Measurements from ENCODE around the gene ZNF608.

Gene ZNF608

GRCh38 chr5:124716169-124716568, 30.3 kb downstream of the ZNF608 start:
- DNase-seq = no peak

DNA sequence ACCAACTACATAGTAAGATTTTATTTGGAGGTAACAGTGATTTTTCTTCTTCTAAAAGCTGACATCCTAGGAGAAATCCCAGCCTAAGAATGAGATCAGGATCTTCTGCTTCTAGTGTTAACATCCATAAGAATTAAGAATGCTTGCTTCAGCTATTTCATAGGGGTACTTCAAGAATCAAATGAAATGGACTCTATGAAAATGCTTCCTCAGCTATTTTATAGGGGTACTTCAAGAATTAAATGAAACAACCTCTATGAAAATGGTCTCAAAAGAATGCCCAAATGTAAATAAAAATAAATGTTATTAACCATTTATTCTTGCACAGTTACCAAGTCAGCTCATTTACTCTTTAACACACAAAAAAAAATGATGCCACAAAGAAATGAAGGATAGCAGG, 31.5 kb downstream of the ZNF608 start:
- no peak for DNase-seq

GRCh38 chr5:124713595-124713994, 32.8 kb downstream of the ZNF608 start:
- no peak for DNase-seq

DNA sequence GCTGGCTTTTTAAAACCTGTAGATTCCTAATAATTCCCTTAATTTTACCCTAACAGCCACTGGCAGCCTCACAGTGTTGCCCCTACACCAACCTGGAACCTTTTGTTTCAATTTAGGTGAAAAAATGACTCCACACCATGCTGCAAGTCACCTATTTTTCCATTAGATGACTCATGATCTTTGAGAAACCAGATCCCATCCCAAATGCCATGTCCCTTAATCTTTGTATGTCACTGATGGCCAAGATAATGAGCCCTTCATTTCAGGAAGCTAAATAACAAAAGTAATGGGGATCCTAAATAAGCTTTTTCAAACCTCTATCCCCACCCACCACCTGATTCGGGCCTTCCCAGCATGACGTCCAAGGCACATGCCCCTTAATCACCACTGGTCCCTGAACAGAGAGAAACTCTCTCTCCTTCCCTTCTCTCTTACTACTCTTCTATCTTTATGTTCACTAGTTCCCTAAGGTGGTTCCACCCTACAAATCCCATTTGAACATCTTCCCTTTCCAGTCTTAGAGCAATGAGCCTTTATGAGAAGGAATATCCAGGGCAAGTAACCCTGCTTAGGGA, 33.6 kb downstream of the ZNF608 start:
- no peak for DNase-seq

DNA sequence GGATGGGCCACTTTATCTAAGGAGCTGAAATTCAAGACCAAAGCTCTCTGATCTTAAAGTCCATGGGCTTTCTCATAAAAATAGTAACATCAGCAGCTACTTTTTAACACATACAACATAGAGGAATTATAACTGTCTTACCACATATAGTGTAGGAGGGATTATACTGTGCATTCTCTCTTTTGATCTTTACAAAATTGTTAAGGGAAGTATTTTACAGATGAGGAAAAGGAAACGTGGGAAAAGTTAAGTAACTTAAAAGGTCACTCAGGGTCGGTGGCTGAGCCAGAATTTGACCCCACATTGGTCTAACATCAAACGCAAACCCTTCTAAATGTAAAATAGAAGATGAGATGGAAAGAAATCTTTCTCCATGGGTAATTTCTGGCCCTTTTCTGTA, 38.4 kb downstream of the ZNF608 start:
- no peak for DNase-seq

DNA sequence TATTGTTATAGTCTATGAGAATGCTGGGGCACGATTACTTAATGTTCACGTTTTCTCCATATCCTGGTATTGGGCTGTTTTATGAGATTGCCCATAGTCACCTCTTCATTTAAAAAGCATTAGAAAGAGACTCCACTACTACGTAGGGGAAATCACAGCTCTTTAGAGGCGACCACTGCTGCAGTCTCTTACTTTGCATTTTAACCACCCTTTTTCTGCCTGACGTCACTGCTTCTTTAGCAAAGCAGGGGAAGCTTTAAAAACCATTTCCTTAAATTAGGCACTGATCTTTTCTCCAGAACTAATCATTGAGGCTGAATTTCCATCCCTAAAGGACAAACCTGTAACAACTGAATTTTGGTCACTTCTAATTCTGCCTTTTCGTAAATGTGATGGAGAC, 38.9 kb downstream of the ZNF608 start:
- no peak for DNase-seq

DNA sequence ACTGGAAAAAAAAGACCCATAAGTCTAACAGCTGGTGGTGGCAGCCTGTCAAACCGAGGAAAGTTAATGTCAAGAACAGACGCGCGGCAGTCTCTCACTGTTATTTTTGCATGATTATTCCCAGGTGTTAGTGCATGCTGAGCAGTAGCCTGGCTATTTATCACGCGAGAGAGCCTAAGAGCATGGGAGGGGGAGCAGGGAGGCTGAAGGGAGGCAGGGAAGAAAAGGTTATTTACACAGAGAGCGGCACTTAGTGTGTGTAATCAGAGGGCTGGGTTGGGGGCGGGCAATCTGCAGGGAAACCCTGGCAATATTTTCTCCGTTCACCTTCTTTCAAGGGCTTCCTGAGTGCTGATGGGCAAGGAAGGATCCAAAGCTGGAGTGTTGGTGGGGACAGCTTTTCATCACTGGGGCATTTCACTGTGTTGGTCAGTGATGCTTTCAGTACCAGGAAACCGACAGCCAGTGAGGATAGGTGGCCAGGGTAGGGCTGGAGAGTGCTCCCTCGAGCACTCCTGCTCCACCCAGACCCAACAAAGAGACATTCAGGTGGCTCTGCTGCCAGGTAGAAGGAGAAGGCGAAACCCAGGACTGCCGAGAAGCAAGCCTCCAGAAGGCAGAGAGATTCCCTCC, 39.6 kb downstream of the ZNF608 start:
- DNase-seq = peak; percentile 75

- no peak for DNase-seq
These were observed 40.4 kb downstream of the ZNF608 start for GRCh38 chr5:124706051-124706450.

- DNase-seq = no peak
These were observed 40.9 kb downstream of the ZNF608 start for GRCh38 chr5:124705577-124705976.

DNA sequence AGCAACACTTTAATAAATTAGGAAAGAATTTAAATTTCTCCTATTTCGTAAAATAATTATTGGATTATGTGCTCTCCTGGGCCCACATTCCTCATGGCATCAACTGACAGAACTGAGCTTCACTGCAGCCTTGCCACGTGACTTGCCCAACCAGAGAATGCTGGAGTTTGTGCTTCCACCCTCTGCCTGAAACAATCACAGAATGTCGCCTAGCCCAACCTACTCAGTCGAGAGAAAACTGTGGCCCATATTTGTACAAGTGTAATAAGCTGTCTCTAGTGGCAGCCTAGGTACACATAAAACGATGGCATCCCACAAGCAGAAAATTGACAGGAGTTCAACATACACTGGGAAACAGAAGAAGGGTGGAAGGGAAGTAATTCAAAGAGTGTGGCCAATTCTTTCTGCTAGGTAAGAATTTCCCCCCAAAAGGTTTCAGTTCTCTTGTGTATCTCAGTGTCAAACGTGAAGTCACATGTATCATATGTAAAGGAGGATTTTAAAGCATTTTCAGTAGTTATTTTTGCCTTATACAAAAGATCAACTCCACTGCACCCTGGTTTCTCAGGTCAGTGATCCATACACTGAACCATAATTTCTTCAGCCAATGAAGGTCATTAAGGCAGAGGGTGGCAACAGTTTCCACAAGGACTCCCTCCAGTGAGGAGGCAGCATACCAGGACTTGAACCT, 41.7 kb downstream of the ZNF608 start:
- no peak for DNase-seq

GRCh38 chr5:124703995-124704394, 42.4 kb downstream of the ZNF608 start:
- no peak for DNase-seq

GRCh38 chr5:124702525-124702924, 43.9 kb downstream of the ZNF608 start:
- DNase-seq = no peak

- DNase-seq = no peak
These were observed 44.5 kb downstream of the ZNF608 start for GRCh38 chr5:124701873-124702425.

DNA sequence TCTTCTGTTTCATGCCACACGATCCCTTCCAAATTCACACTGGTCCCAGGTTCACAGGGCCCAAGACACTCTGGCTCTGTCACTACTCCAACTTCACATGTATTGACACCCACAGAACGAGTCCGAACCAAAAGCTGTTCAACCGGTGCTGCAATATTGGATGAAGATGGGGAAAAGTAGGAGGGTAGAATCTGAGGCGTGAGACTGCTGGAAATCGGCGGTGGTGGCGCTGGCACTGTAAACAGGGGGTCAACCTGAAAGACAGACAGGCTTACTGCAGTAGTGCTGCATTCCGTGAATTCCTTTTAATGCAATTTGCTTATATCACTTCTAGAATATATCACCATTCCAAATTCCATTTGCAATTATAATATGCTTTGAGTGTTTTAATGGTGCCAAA, 45.4 kb downstream of the ZNF608 start:
- no peak for DNase-seq

DNA sequence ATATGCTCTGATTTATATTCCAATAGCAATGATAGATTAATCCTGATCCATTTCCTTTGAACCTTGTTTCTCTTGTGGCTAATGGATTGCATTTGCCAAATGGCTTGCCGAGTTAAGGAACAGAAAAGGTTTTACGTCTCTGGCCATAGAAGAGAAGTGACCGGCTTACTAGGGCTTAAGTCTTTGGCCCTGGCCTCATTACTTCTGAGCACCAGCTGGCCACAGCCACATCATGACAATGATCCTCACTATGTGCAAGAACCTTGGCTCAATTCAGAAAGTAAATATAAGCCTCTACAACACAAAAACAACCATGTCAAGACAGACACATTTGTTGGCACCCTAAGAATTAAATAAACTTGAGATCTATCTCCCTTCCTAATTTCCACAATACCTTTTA, 46.1 kb downstream of the ZNF608 start:
- no peak for DNase-seq

GRCh38 chr5:124698770-124699169, 47.7 kb downstream of the ZNF608 start:
- DNase-seq = no peak

DNA sequence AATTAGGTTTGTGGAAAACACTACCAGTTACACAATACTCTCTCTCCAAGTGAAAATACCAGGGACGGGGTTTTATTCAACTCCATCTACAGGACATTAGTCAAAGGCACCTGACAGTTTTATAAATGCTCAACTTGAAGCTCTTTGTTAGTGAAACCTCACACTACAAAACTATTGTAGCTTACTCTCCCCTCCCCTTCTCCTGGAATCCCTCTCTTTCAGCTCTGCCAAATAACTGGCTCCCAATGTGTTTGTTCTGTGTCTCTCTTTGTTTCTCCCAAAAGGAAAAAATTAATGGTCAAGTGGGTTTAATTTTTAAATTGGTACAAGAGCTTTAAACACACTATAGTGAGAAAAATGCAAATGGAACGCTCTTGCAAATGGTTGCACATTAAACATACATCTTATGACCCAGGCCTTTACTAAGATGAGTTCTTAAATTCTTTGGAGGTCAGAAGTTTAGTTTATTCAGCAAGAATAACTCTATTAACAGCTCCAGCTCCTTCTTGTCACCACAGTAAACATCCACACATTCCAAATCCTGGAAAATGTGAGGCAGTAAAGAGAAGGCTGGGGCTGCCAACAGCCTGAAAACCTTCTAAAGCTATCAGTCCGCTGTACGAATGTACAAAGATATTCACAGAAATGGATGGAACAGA, 48.4 kb downstream of the ZNF608 start:
- DNase-seq = no peak

DNA sequence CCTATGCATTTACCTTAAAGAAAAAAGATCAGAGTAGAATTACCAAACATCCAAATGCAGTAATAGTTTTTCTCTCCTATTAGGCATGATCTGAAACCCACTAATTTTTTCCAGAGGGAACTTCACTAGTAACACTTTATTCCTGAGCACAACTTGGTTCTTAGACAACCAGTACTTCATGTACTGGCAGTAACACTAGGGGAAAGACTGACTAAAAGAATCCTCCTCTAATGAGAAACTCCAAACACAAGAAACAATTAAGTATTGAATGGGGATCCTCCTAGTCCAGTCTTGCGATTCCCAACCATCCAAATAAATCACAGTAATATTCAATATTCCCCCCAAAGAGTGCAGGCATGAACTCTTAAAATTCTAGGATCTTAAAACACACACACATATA, 48.9 kb downstream of the ZNF608 start:
- DNase-seq = no peak

GRCh38 chr5:124696898-124697297, 49.5 kb downstream of the ZNF608 start:
- no peak for DNase-seq

Data from NCI-H1417 treated with DMSO at 0.1 percent for 48 hours (cell line).